Upper lobe of right lung (tissue), 1 donor: ENCODE data around the gene CYP1A2. TPM values are rescaled to one million over a fixed set of nuclear protein-coding genes. Genes with fewer than 3 reads are reported as not detected.

Experiments used
- ATAC-seq: fragments of 200-7000 bp; cut with Tn5 transposase; one replicate; pipeline ENCODE4 v1.9.1; 2020; ENCODE audit warnings: mild to moderate bottlenecking, moderate library complexity
- DNase-seq: peaks from one replicate; pipeline ENCODE4 v3.0.0-alpha.2; 2020
- H3K27ac ChIP-seq: fragments of 200-600 bp; one replicate; pipeline ENCODE4 v1.8.0; 2022
- H3K27me3 ChIP-seq: fragments of 200-600 bp; one replicate; pipeline ENCODE4 v1.8.0; 2022; ENCODE audit warnings: mild to moderate bottlenecking
- H3K36me3 ChIP-seq: fragments of 200-600 bp; one replicate; pipeline ENCODE4 v1.8.0; 2022
- H3K4me1 ChIP-seq: fragments of 200-600 bp; one replicate; pipeline ENCODE4 v1.8.0; 2022
- H3K4me3 ChIP-seq: fragments of 200-600 bp; one replicate; pipeline ENCODE4 v1.8.0; 2022; ENCODE audit warnings: mild to moderate bottlenecking
- H3K9me3 ChIP-seq: fragments of 200-600 bp; one replicate; pipeline ENCODE4 v1.8.0; 2022
- intact Hi-C: fragments of 100-400 bp; cut with DNase I; formaldehyde crosslinking; loops from one replicate; pipeline ENCODE4 v1.11.0; 2022
- total RNA-seq: library from RNA; stranded (reverse); fragmentation: NEBNext Ultra II Directional; extraction: Animal tissue kit (Norgen Biotek cat#: 25700); gene quantifications from one replicate; pipeline ENCODE4 v1.2.1, GENCODE V29; 2021
- TF ChIP-seq, protein P1 (sequence below): fragments of 200-600 bp; IDR thresholded peaks from one replicate; pipeline ENCODE4 v1.8.0; 2022; ENCODE audit warnings: antibody characterized with exemption
- donor health status: DM: no; HTN: yes; CAD: no; lungs with severe emphysema.

The CYP1A2 gene
- total RNA-seq, 1 donor from 2014 or later: 0.32 TPM

DNA sequence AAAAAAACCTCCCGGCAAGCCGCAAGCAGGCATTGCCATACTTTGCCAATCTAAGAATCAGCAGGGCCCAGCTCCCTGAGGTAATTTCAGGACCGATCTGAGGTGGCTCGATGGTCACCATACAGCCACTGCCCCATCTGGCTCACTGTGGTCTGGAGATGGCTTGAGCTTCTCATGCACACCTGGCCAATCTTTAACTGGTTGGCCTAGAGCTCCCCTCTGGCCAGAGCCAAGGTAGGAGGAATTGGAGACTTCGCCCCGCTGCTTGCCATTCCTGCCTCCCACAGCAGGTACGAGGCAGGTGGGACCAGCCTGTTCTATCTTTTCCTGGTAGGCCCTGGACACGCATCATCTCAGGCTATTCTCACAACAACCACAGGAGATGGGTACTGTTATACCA, 10.1 kb downstream of the CYP1A2 start:
- H3K9me3 ChIP-seq: no peaks in the 10 kb centered on the region
- DNase-seq (no peak), ATAC-seq (no peak)
- intact Hi-C loops: no loop called here
- H3K27me3 ChIP-seq: no peaks in the 10 kb centered on the region
- H3K36me3 ChIP-seq: no peaks in the 10 kb centered on the region
- H3K4me1 ChIP-seq: no peaks in the 10 kb centered on the region
- H3K4me3 ChIP-seq: no peak overlapping the region
- TF ChIP-seq, protein P1, sequence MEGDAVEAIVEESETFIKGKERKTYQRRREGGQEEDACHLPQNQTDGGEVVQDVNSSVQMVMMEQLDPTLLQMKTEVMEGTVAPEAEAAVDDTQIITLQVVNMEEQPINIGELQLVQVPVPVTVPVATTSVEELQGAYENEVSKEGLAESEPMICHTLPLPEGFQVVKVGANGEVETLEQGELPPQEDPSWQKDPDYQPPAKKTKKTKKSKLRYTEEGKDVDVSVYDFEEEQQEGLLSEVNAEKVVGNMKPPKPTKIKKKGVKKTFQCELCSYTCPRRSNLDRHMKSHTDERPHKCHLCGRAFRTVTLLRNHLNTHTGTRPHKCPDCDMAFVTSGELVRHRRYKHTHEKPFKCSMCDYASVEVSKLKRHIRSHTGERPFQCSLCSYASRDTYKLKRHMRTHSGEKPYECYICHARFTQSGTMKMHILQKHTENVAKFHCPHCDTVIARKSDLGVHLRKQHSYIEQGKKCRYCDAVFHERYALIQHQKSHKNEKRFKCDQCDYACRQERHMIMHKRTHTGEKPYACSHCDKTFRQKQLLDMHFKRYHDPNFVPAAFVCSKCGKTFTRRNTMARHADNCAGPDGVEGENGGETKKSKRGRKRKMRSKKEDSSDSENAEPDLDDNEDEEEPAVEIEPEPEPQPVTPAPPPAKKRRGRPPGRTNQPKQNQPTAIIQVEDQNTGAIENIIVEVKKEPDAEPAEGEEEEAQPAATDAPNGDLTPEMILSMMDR: no peak
- H3K27ac ChIP-seq: no peak overlapping the region

DNA sequence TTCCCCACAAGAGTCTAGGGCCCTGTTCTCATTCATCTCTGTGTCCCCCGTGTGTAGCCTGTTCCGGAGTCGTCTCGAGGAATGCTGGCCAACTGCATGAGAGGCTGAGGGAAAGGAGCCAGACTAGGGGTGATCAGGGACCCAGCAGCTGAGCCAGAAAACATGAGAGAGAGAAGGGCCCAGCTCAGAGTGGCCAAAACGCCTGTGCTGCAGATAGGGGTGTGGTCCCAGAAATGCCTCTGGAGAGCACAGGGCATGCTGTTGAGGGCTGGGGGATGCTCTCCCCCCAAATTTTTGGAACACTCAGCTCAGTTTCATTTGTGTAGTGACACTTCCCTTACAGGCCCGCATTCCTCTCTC, 14.1 kb downstream of the CYP1A2 start:
- TF ChIP-seq, protein P1: no peak
- no peaks in the 10 kb centered on the region for H3K27me3 ChIP-seq
- no peaks in the 10 kb centered on the region for H3K9me3 ChIP-seq
- DNase-seq (no peak), ATAC-seq (peak; percentile 25)
- H3K36me3 ChIP-seq: no peaks in the 10 kb centered on the region
- intact Hi-C loops: loop anchor here (10.0 kb wide), 1 partner anchor 378 kb away; no protein-coding TSS in a partner anchor
- no peaks in the 10 kb centered on the region for H3K4me1 ChIP-seq
- no peak overlapping the region for H3K4me3 ChIP-seq
- H3K27ac ChIP-seq: peak overlapping the region; percentile 42

DNA sequence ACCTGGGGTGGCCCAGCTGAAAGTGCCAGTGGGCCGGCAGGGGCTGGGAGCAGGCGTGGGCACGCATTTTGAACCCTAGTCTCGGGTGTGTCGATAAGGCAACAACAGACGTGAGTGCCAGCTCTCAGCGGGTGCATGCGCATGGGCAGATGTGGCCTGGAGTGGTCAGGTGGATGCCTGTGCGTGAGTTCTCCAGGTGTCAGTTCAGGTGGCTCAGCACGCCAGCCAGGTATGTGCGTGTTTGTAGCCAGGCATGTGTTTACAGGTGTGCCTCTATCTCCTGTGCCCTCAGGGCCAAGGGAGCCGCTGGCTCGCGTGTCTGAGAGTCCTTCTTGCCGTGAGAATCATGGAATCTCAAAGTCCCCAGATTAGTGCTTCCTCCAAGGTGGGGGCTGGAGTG, 14.8 kb downstream of the CYP1A2 start:
- DNase-seq (peak; percentile 74), ATAC-seq (peak; percentile 76)
- Histone ChIP-seq H3K27me3 (no peaks in the 10 kb centered on the region), H3K9me3 (no peaks in the 10 kb centered on the region), H3K4me1 (peaks cover 6% of the 10 kb centered on the region), H3K36me3 (no peaks in the 10 kb centered on the region), H3K4me3 (no peak overlapping the region), H3K27ac (peak overlapping the region; percentile 42)
- intact Hi-C loops: loop anchor here (10.0 kb wide), 1 partner anchor 379 kb away; no protein-coding TSS in a partner anchor
- TF ChIP-seq, protein P1: no peak

DNA sequence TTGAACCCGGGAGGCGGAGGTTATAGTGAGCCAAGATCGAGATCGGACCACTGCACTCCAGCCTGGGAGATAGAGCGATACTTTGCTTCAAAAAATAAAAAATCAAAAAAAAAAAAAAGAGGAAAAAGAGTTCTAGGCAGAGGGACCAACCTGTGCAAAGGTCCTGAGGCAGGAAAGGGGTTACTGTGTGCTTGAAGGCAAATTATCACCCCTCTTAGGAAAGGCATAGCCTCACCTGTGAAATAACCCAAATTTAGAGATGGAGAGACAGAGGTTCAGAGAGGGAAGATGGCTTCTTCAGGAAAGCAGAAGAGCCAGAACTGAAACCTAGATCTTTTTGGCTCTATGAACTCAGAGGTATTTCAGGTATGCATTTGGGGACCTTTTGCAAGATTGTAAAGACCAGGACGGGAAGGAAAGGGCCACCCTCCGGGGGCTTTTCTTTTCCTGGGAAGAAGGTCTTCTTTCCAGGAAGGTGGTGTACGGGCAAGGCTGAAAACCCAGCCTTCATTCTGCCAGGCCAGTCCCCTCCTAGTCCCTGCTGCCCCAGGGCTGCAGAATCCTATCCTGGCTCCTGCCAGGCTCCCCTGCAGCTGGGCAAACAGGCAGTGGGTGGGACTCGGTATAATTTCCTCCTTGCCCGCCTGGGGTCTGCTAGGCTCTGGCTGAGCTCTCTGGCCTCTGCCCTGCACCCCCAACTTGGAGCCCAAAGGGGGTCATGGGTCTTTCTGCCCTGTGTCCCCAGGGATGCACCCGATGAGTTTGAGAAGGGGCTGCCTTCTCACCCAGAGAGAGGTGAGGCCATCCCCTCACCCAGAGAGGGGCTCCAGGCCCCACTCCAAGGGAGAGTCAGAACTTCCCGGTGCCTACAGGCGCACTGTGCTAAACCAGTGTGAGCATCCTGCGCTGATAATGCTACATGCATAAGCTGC, 18.8 kb downstream of the CYP1A2 start:
- ATAC-seq (no peak), DNase-seq (no peak)
- TF ChIP-seq, protein P1: no peak
- intact Hi-C loops: loop anchor here (5.0 to 10.0 kb wide), 2 partner anchors 130 to 383 kb away; no protein-coding TSS in a partner anchor
- no peaks in the 10 kb centered on the region for H3K9me3 ChIP-seq
- no peak overlapping the region for H3K4me3 ChIP-seq
- H3K27ac ChIP-seq: no peak overlapping the region
- H3K4me1 ChIP-seq: peaks cover 12% of the 10 kb centered on the region
- H3K36me3 ChIP-seq: no peaks in the 10 kb centered on the region
- H3K27me3 ChIP-seq: no peaks in the 10 kb centered on the region

DNA sequence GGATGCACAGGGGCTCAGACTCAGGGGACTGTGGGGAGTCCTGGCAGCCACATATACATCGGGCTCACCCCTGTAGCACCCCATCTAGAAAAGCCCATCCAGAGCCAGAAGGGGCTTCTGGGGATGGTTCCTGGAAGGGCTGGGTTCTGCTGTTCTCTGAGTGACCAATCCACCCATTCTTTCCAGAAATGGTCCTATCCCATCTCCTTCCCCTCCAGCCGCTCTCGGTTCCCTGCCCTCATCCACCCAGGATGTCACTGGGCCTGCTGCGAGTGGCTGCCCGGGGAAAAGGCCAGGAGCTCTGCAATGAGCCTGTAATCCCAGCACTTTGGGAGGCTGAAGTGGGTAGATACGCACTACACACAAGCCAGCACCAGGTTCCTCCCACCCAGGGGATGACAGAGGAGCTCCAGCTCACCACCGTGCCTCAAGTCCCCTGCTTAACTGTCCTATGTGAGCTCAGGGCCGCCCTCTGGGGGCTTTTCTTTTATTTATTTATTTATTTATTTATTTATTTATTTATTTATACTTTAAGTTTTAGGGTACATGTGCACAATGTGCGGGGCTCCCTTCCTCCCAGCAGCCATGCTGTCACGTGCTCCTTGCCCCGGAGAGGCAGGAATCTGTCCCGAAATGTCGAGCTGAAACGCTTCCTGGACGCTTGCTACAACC, 19.6 kb downstream of the CYP1A2 start:
- DNase-seq (no peak), ATAC-seq (no peak)

More for the DNA sequence above, 19.6 kb downstream of the CYP1A2 start:
- no peak overlapping the region for H3K27ac ChIP-seq
- peaks cover 12% of the 10 kb centered on the region for H3K4me1 ChIP-seq
- H3K4me3 ChIP-seq: no peak overlapping the region
- no peaks in the 10 kb centered on the region for H3K27me3 ChIP-seq
- TF ChIP-seq, protein P1: no peak
- H3K9me3 ChIP-seq: no peaks in the 10 kb centered on the region
- intact Hi-C loops: loop anchor here (5.0 to 10.0 kb wide), 2 partner anchors 131 to 383 kb away; no protein-coding TSS in a partner anchor
- no peaks in the 10 kb centered on the region for H3K36me3 ChIP-seq
